CD4-positive, alpha-beta memory T cell (primary cell): ENCODE measurements around the gene GTPBP1. TPM values are rescaled to one million over a fixed set of nuclear protein-coding genes. Genes with fewer than 3 reads are reported as not detected.

ENCODE experiments used
- CTCF ChIA-PET: fragments of 350-600 bp; sonication (Branson Sonifier 250); formaldehyde crosslinking; loops from one replicate; lab custom pipeline; 2021; ENCODE audit warnings: inconsistent platforms; ENCODE audit not compliant: partially characterized antibody; lab: Charles Lee
- POLR2A ChIA-PET: fragments of 350-600 bp; sonication (Branson Sonifier 250); formaldehyde crosslinking; loops from one replicate; lab custom pipeline; 2021; ENCODE audit not compliant: partially characterized antibody; lab: Charles Lee
- DNase-seq, 5 donors: peaks; one replicate each; pipeline versions ENCODE4 v3.0.0 to v3.0.0-alpha.2; 2020 to 2022; ENCODE audit warnings: mixed read lengths in 1 of 5
- H3K27ac ChIP-seq: one replicate; pipeline ENCODE4 v1.7.0; 2013; ENCODE audit warnings: low read depth, low read length
- H3K27me3 ChIP-seq: 2 replicates; pipeline ENCODE4 v1.7.0; 2013; ENCODE audit warnings: mild to moderate bottlenecking, low read length, moderate library complexity; ENCODE audit not compliant: insufficient read depth
- H3K36me3 ChIP-seq: 2 replicates; pipeline ENCODE4 v1.7.0; 2013; ENCODE audit warnings: mild to moderate bottlenecking, low read length, moderate library complexity; ENCODE audit not compliant: insufficient read depth
- H3K4me1 ChIP-seq: 2 replicates; pipeline ENCODE4 v1.7.0; 2013; ENCODE audit warnings: mild to moderate bottlenecking, low read length, moderate library complexity; ENCODE audit not compliant: insufficient read depth
- H3K4me3 ChIP-seq, 2 donors: one replicate each; pipeline ENCODE4 v1.7.0; 2013; ENCODE audit warnings: low read length in 2 of 2, mild to moderate bottlenecking in 1 of 2
- H3K9me3 ChIP-seq, 2 donors: one replicate each; pipeline ENCODE4 v1.7.0; 2013; ENCODE audit warnings: low read length in 2 of 2, control low read depth in 1 of 2; ENCODE audit not compliant: control insufficient read depth in 1 of 2
- H3K27ac Mint-ChIP-seq, 7 donors: one replicate each; pipeline ENCODE4 v1.8.0; 2020 to 2021; ENCODE audit warnings: mixed read lengths in 7 of 7, mild to moderate bottlenecking in 6 of 7, inconsistent platforms in 3 of 7, moderate library complexity in 3 of 7
- H3K27me3 Mint-ChIP-seq, 2 donors: one replicate each; pipeline ENCODE4 v1.8.0; 2020 to 2021; ENCODE audit warnings: mixed read lengths in 2 of 2
- H3K36me3 Mint-ChIP-seq, 2 donors: one replicate each; pipeline ENCODE4 v1.8.0; 2020 to 2021; ENCODE audit warnings: mixed read lengths in 2 of 2, inconsistent platforms in 1 of 2, mild to moderate bottlenecking in 1 of 2
- H3K4me1 Mint-ChIP-seq, 4 donors: one replicate each; pipeline ENCODE4 v1.8.0; 2020 to 2021; ENCODE audit warnings: mixed read lengths in 4 of 4, mild to moderate bottlenecking in 1 of 4
- H3K4me3 Mint-ChIP-seq, 8 donors: one replicate each; pipeline ENCODE4 v1.8.0; 2020 to 2021; ENCODE audit warnings: mixed read lengths in 8 of 8, mild to moderate bottlenecking in 7 of 8, moderate library complexity in 6 of 8, inconsistent platforms in 3 of 8
- H3K9me3 Mint-ChIP-seq, 8 donors: one replicate each; pipeline ENCODE4 v1.8.0; 2020 to 2021; ENCODE audit warnings: mixed read lengths in 8 of 8, mild to moderate bottlenecking in 5 of 8, inconsistent platforms in 3 of 8, moderate library complexity in 1 of 8
- intact Hi-C: fragments of 100-400 bp; cut with micrococcal nuclease; formaldehyde crosslinking; loops from one replicate; pipeline ENCODE4 v1.15.1; 2023
- polyA plus RNA-seq, 2 donors: library from polyadenylated mRNA; unstranded; fragments of 300-500 nt; fragmentation: Illumina TruSeq; gene quantifications; one replicate each; pipeline ENCODE4 v1.2.3, GENCODE V29; 2021
- total RNA-seq, 2 experiments: library from RNA; stranded (reverse); gene quantifications; one replicate each; pipeline ENCODE4 v1.2.3, GENCODE V29; 2021

The GTPBP1 gene
- total and polyA plus RNA-seq, 4 experiments from 2014 or later = 14.6 to 96.6 (median 62.5) TPM

DNA sequence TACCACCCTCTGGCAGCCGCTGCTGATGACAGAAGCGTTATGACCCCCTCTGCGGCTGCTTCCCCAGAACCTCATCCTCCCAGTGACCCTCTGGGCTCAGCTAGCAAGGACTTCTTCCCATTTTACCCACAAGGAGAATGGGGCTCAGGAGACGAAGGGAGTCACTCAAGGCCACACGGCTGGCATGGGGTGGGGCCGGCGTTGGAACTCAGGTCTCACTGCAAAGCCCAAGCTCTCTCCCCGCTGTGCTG lies 66.8 kb downstream of the GTPBP1 start:
- H3K9me3 Mint-ChIP-seq = no peaks in the 10 kb centered on the region
- ChIA-PET CTCF (no interaction called here), POLR2A (no interaction called here)
- H3K4me1 ChIP-seq = peaks cover 4% of the 10 kb centered on the region
- intact Hi-C loops = no loop called here
- H3K36me3 ChIP-seq = no peaks in the 10 kb centered on the region
- H3K4me3 ChIP-seq = no peak overlapping the region
- peaks cover 3 to 10% (median 5%) of the 10 kb centered on the region in 4 donors for H3K4me1 Mint-ChIP-seq
- no peak overlapping the region for H3K27ac ChIP-seq
- H3K9me3 ChIP-seq = no peaks in the 10 kb centered on the region
- H3K27me3 Mint-ChIP-seq = no peaks in the 10 kb centered on the region
- peak overlapping the region in 1 of 7 donors; percentile 13 for H3K27ac Mint-ChIP-seq
- H3K27me3 ChIP-seq = no peaks in the 10 kb centered on the region
- H3K36me3 Mint-ChIP-seq = no peaks in the 10 kb centered on the region
- DNase-seq = no peak
- H3K4me3 Mint-ChIP-seq = no peak overlapping the region

GRCh38 chr22:38773363-38773946 lies 67.7 kb downstream of the GTPBP1 start:
- peaks cover 3 to 10% (median 5%) of the 10 kb centered on the region in 4 donors for H3K4me1 Mint-ChIP-seq
- H3K4me1 ChIP-seq = peaks cover 4% of the 10 kb centered on the region
- ChIA-PET POLR2A (no interaction called here), CTCF (no interaction called here)
- H3K27ac ChIP-seq = no peak overlapping the region
- H3K36me3 ChIP-seq = no peaks in the 10 kb centered on the region
- intact Hi-C loops = no loop called here
- H3K4me3 ChIP-seq = no peak overlapping the region
- no peaks in the 10 kb centered on the region for H3K27me3 ChIP-seq
- peak overlapping the region in 3 of 7 donors; percentile 2 to 45 (median 26) for H3K27ac Mint-ChIP-seq
- no peaks in the 10 kb centered on the region for H3K27me3 Mint-ChIP-seq
- H3K9me3 Mint-ChIP-seq = no peaks in the 10 kb centered on the region
- peaks cover 0 to 3% of the 10 kb centered on the region in 2 donors for H3K36me3 Mint-ChIP-seq
- H3K9me3 ChIP-seq = no peaks in the 10 kb centered on the region
- H3K4me3 Mint-ChIP-seq = no peak overlapping the region
- DNase-seq = no peak

DNA sequence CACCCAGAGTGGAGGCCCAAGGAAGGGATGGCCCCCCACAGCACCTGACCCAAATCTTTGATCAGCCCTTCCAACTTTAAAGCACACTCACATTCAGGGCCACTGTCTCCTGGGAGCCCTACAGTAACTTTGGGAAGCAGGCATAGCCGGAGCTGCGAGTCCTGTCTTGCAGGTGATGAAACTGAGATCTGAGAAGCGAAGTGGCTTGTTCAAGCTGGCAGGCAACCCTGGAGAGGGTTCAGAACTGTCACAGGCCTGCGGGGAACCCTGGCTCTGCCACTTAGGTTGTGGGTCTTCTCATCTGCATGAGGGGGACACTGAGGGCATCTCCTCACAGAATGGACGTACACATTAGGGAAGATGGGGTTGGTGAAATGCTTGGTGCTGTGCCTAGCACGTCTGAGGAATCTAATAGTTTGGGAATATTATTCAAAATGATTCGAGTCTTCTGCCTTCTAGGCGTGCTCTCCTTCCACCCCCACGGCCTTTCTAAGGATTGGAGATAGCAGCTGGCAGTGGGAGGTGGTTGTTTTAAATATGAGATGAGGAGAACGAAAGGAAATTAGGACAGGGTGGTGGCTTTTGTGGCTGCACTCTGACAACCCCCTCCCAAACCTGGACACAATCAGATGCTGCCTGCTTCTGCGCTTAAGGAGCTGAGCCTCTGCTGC lies 68.9 kb downstream of the GTPBP1 start:
- no peaks in the 10 kb centered on the region for H3K27me3 Mint-ChIP-seq
- peaks cover 2 to 6% of the 10 kb centered on the region in 2 donors for H3K36me3 Mint-ChIP-seq
- DNase-seq = no peak
- Histone ChIP-seq H3K4me1 (no peaks in the 10 kb centered on the region), H3K9me3 (no peaks in the 10 kb centered on the region), H3K27ac (no peak overlapping the region), H3K4me3 (no peak overlapping the region), H3K27me3 (no peaks in the 10 kb centered on the region), H3K36me3 (no peaks in the 10 kb centered on the region)
- ChIA-PET CTCF (no interaction called here), POLR2A (no interaction called here)
- H3K4me1 Mint-ChIP-seq = peaks cover 0 to 1% (median 0%) of the 10 kb centered on the region in 4 donors
- H3K27ac Mint-ChIP-seq = no peak overlapping the region
- intact Hi-C loops = no loop called here
- no peak overlapping the region for H3K4me3 Mint-ChIP-seq
- H3K9me3 Mint-ChIP-seq = no peaks in the 10 kb centered on the region

DNA sequence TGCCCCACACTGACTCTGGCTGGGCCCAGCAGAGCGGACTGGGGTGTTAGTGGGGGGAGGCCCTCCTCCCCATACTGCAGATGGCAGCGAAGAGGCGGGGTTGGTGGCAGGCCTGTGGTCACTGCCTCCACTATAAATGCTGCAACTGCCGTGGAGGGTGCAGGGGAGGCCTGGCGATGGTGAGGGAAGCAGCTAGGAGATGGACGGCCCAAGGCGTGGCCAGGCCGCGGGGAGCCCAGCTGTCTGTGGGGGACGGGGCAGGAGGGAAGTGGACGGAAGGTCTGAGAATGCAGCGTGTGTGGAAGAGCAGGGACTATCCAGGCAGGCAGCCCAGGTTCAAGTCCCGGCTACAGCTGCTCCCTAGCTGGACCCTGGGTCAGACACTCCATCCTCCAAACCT lies 69.9 kb downstream of the GTPBP1 start:
- no peaks in the 10 kb centered on the region for H3K27me3 Mint-ChIP-seq
- H3K4me1 Mint-ChIP-seq = peaks cover 0 to 1% (median 0%) of the 10 kb centered on the region in 4 donors
- intact Hi-C loops = no loop called here
- DNase-seq = no peak
- H3K36me3 Mint-ChIP-seq = peaks cover 5 to 12% of the 10 kb centered on the region in 2 donors
- H3K4me3 ChIP-seq = no peak overlapping the region
- H3K9me3 Mint-ChIP-seq = no peaks in the 10 kb centered on the region
- peaks cover 5% of the 10 kb centered on the region for H3K36me3 ChIP-seq
- CTCF ChIA-PET = interaction anchor here (1.0 kb wide), 1 partner anchor 10 kb away, joined by 3 read pairs; no protein-coding TSS in a partner anchor
- POLR2A ChIA-PET = no interaction called here
- H3K4me1 ChIP-seq = no peaks in the 10 kb centered on the region
- no peak overlapping the region for H3K4me3 Mint-ChIP-seq
- no peak overlapping the region for H3K27ac ChIP-seq
- peak overlapping the region in 1 of 7 donors; percentile 37 for H3K27ac Mint-ChIP-seq
- H3K9me3 ChIP-seq = no peaks in the 10 kb centered on the region
- no peaks in the 10 kb centered on the region for H3K27me3 ChIP-seq

- ChIA-PET POLR2A (no interaction called here), CTCF (interaction anchor here (1.0 kb wide), 1 partner anchor 10 kb away, joined by 3 read pairs; no protein-coding TSS in a partner anchor)
- no peak overlapping the region for H3K4me3 Mint-ChIP-seq
- H3K27me3 Mint-ChIP-seq = no peaks in the 10 kb centered on the region
- H3K36me3 ChIP-seq = peaks cover 5% of the 10 kb centered on the region
- no peak overlapping the region for H3K4me3 ChIP-seq
- H3K9me3 Mint-ChIP-seq = no peaks in the 10 kb centered on the region
- no peaks in the 10 kb centered on the region for H3K4me1 ChIP-seq
- no peaks in the 10 kb centered on the region for H3K27me3 ChIP-seq
- peaks cover 5 to 12% of the 10 kb centered on the region in 2 donors for H3K36me3 Mint-ChIP-seq
- intact Hi-C loops = no loop called here
- DNase-seq = no peak
- H3K27ac ChIP-seq = no peak overlapping the region
- no peaks in the 10 kb centered on the region for H3K9me3 ChIP-seq
- peaks cover 0 to 1% (median 0%) of the 10 kb centered on the region in 4 donors for H3K4me1 Mint-ChIP-seq
- no peak overlapping the region for H3K27ac Mint-ChIP-seq
Observed at GRCh38 chr22:38776086-38776485, 70.3 kb downstream of the GTPBP1 start.

DNA sequence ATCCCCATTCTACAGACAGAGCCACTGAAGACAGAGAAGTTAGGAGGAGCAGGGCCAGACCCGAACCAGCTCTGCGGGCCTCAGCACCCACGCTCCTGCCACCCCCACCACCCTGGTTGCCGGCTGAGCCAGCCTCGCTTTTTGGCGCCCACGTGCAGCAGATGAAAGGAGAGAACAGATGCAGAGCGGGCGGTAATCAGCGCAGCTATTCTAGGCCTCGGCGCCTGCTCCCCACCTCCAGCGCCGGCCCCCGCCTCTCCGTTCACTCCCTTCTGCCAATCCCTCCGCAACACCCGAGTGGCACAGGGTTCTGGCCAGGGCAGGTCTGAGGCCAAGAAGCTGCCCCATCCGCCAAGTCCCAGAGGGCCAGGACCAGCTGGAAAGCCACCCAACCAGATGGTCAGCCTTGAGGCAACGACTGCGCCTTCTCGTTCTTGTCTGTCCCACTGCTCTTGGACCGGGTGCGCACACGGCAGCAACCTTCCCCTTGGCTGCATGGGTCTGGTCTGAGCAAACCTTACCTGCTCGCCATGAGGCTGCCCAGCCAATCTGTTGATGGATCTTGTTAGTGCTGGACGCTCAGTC lies 71.4 kb downstream of the GTPBP1 start:
- CTCF ChIA-PET = interaction anchor here (0.9 kb wide), 1 partner anchor 8 kb away, joined by 3 read pairs; no protein-coding TSS in a partner anchor
- no peak for DNase-seq
- Mint-ChIP-seq H3K27me3 (no peaks in the 10 kb centered on the region), H3K9me3 (no peaks in the 10 kb centered on the region), H3K4me3 (no peak overlapping the region), H3K36me3 (peaks cover 14 to 22% of the 10 kb centered on the region in 2 donors), H3K27ac (no peak overlapping the region), H3K4me1 (peaks cover 0 to 6% (median 1%) of the 10 kb centered on the region in 4 donors)
- Histone ChIP-seq H3K4me3 (no peak overlapping the region), H3K27ac (no peak overlapping the region), H3K4me1 (peaks cover 4% of the 10 kb centered on the region), H3K27me3 (no peaks in the 10 kb centered on the region), H3K36me3 (peaks cover 8% of the 10 kb centered on the region), H3K9me3 (no peaks in the 10 kb centered on the region)
- intact Hi-C loops = no loop called here
- POLR2A ChIA-PET = no interaction called here

DNA sequence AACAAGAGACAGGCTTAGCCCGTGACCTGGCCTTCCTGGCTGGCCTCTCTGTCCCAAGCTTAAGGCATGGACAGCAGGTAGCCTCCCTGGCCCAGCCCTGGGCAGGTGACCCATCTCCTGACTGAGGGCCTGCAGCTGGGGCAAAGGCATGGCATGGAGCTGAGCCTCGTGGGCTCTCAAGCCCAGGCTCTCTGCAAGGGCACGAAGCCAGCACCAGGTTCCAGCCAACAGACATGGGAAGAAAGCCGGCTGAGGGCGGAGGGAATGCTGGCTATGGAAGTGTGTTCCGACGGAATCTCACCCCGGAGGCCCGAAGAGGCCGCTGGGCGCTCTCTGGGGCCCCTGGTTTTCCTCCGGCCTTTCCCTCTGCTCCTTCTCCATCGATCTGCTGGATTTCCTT lies 75.3 kb downstream of the GTPBP1 start:
- intact Hi-C loops = no loop called here
- Histone ChIP-seq H3K27ac (no peak overlapping the region), H3K27me3 (no peaks in the 10 kb centered on the region), H3K9me3 (no peaks in the 10 kb centered on the region), H3K4me3 (no peak overlapping the region), H3K36me3 (peaks cover 8% of the 10 kb centered on the region), H3K4me1 (peaks cover 7% of the 10 kb centered on the region)
- no peak for DNase-seq
- peaks cover 17 to 28% of the 10 kb centered on the region in 2 donors for H3K36me3 Mint-ChIP-seq
- no peaks in the 10 kb centered on the region for H3K9me3 Mint-ChIP-seq
- peaks cover 0 to 21% (median 6%) of the 10 kb centered on the region in 4 donors for H3K4me1 Mint-ChIP-seq
- no peak overlapping the region for H3K27ac Mint-ChIP-seq
- POLR2A ChIA-PET = no interaction called here
- CTCF ChIA-PET = no interaction called here
- no peak overlapping the region for H3K4me3 Mint-ChIP-seq
- H3K27me3 Mint-ChIP-seq = no peaks in the 10 kb centered on the region
